BE2C (cell line): ENCODE results near the gene USP34.

Source experiments
- DNase-seq: peaks from one replicate; pipeline ENCODE4 v3.0.0-alpha.2; 2020
- H3K27me3 ChIP-seq: fragments of 250-450 bp; sonication (Bioruptor Pico); 2 replicates; pipeline ENCODE4 v1.5.1; 2020; ENCODE audit warnings: mild to moderate bottlenecking
- H3K36me3 ChIP-seq: fragments of 250-450 bp; sonication (Bioruptor Pico); 2 replicates; pipeline ENCODE4 v1.5.1; 2020; ENCODE audit warnings: mild to moderate bottlenecking
- H3K4me1 ChIP-seq: fragments of 250-450 bp; sonication (Bioruptor Pico); 2 replicates; pipeline ENCODE4 v1.5.1; 2020
- H3K4me3 ChIP-seq: 2 replicates; pipeline ENCODE4 v1.5.1; 2011; ENCODE audit warnings: low read depth, low read length
- H3K9me3 ChIP-seq: fragments of 250-450 bp; sonication (Bioruptor Pico); 2 replicates; pipeline ENCODE4 v1.5.1; 2020
- CTCF ChIP-seq: IDR thresholded peaks from 2 replicates; pipeline ENCODE4 v1.5.1; 2012; ENCODE audit warnings: mild to moderate bottlenecking, low read depth, low read length

The USP34 gene

GRCh38 chr2:61184263-61184662 is 286.6 kb downstream of the USP34 start:
- H3K4me3 ChIP-seq = no peak overlapping the region
- no peaks in the 10 kb centered on the region for H3K27me3 ChIP-seq
- no peak for DNase-seq
- H3K9me3 ChIP-seq = no peaks in the 10 kb centered on the region
- no peak for TF ChIP-seq CTCF
- peaks cover 13% of the 10 kb centered on the region for H3K36me3 ChIP-seq
- no peaks in the 10 kb centered on the region for H3K4me1 ChIP-seq

- H3K36me3 ChIP-seq = peaks cover 13% of the 10 kb centered on the region
- DNase-seq = no peak
- H3K27me3 ChIP-seq = no peaks in the 10 kb centered on the region
- no peaks in the 10 kb centered on the region for H3K9me3 ChIP-seq
- no peak overlapping the region for H3K4me3 ChIP-seq
- H3K4me1 ChIP-seq = no peaks in the 10 kb centered on the region
- no peak for TF ChIP-seq CTCF
Observed at GRCh38 chr2:61183795-61184194, 287.1 kb downstream of the USP34 start.

DNA sequence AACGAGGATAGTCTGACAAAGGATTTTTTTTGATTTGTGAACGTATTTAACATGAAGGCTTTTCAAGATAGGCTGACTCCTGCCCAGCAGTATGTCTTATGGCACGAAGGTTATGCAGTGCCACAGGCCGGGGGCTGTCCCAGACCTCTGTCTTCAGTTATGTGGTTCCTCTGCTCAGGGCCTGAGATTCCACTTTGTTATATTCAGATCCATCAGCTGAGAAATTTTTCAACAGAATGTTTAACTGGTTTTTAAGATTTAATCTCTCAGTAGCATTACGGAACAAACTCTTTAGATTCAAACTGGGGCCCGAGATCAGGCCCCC is 288.9 kb downstream of the USP34 start:
- Histone ChIP-seq H3K27me3 (no peaks in the 10 kb centered on the region), H3K9me3 (no peaks in the 10 kb centered on the region), H3K4me1 (no peaks in the 10 kb centered on the region), H3K36me3 (peaks cover 11% of the 10 kb centered on the region), H3K4me3 (no peak overlapping the region)
- TF ChIP-seq CTCF = no peak
- DNase-seq = no peak

GRCh38 chr2:61181382-61182058 is 289.4 kb downstream of the USP34 start:
- Histone ChIP-seq H3K4me3 (no peak overlapping the region), H3K9me3 (no peaks in the 10 kb centered on the region), H3K36me3 (peaks cover 10% of the 10 kb centered on the region), H3K27me3 (no peaks in the 10 kb centered on the region), H3K4me1 (no peaks in the 10 kb centered on the region)
- no peak for DNase-seq
- no peak for TF ChIP-seq CTCF

- DNase-seq = no peak
- TF ChIP-seq CTCF = no peak
- Histone ChIP-seq H3K36me3 (peaks cover 10% of the 10 kb centered on the region), H3K4me1 (no peaks in the 10 kb centered on the region), H3K9me3 (no peaks in the 10 kb centered on the region), H3K27me3 (no peaks in the 10 kb centered on the region), H3K4me3 (no peak overlapping the region)
Observed at GRCh38 chr2:61180686-61181085, 290.2 kb downstream of the USP34 start.

DNA sequence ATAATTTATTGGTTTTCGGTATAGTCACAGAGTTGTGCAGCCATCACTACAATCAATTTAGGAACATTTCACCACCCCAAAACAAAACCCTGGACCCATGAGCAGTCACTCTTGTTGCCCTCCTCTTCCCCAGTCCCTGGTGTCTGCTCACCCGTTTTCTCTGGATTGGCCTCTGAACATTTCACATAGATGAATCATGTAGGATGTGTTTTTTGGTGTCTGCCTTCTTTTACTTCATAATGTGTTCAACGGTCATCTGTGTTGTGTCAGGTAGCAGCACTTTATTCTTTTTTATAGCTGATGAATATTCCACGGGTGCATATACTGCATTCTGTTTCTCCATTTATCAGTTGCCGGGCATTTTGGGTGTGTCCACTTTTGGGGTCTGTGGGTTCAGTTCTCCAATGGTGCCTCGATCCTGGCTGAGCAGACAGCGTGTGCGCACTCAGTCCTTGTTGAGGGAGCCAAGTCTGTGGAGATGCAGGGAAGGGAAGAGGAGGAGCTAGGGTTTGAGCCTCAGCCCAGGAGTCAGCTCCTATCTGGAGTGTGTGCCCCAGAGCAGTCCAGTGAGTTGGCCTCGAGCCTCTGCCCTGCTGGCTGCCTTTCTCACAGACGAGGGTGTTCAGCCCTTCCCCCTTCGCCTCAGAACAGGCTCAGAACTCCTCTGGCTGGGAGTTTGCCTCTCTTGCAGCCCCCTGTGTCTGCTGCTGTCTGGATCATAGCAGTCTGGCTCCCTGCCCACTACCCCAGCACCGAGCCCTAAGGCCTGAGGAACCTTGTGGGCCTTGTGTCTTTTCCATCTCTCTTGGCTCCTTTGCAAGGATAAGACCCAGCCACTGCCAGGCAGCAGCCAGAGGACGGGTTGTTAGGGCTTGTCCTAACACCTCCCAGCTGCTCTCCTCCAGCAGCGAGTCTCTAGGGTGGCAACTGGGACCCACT is 290.9 kb downstream of the USP34 start:
- no peak overlapping the region for H3K4me3 ChIP-seq

More for the DNA sequence above, 290.9 kb downstream of the USP34 start:
- Histone ChIP-seq H3K27me3 (no peaks in the 10 kb centered on the region), H3K9me3 (no peaks in the 10 kb centered on the region), H3K4me1 (no peaks in the 10 kb centered on the region), H3K36me3 (peaks cover 4% of the 10 kb centered on the region)
- no peak for TF ChIP-seq CTCF
- peak; percentile 56 for DNase-seq
